K562 (cell line): ENCODE measurements around the gene CYP21A2. TPM values are rescaled to one million over a fixed set of nuclear protein-coding genes. Genes with fewer than 3 reads are reported as not detected.

Source experiments
- CLOCK ChIP-seq: fragments of 250-450 bp; sonication (Bioruptor Pico); IDR thresholded peaks from 2 replicates; pipeline ENCODE4 v1.4.0; 2020; ENCODE audit warnings: mild to moderate bottlenecking, moderate library complexity, borderline replicate concordance
- CXXC5 ChIP-seq: fragments of 250-450 bp; sonication (Bioruptor Pico); IDR thresholded peaks from 2 replicates; pipeline ENCODE4 v1.8.0; 2022; ENCODE audit warnings: inconsistent platforms, mild to moderate bottlenecking, moderate library complexity
- E4F1 ChIP-seq: fragments of 250-450 bp; sonication (Bioruptor Pico); IDR thresholded peaks from 2 replicates; pipeline ENCODE4 v1.5.0; 2021; ENCODE audit warnings: mild to moderate bottlenecking, borderline replicate concordance
- EP300 ChIP-seq: IDR thresholded peaks from 2 replicates; pipeline ENCODE4 v1.6.1; 2012; ENCODE audit warnings: low read length, improper control_type of control experiment
- ERF ChIP-seq: fragments of 450-650 bp; formaldehyde crosslinking; IDR thresholded peaks from 2 replicates; pipeline ENCODE4 v1.4.0; 2020; ENCODE audit warnings: mild to moderate bottlenecking, mixed read lengths
- NFRKB ChIP-seq: fragments of 450-650 bp; IDR thresholded peaks from 2 replicates; pipeline ENCODE4 v1.6.1; 2016; ENCODE audit warnings: low read depth
- NR2F6 ChIP-seq: fragments of 450-650 bp; formaldehyde crosslinking; IDR thresholded peaks from 2 replicates; pipeline ENCODE4 v1.4.0; 2020; ENCODE audit warnings: mild to moderate bottlenecking
- PYGO2 ChIP-seq: fragments of 450-650 bp; IDR thresholded peaks from 2 replicates; pipeline ENCODE4 v1.6.1; 2016; ENCODE audit warnings: mild to moderate bottlenecking, missing genetic modification characterization, moderate library complexity, missing compliant biosample characterization
- THRB ChIP-seq: fragments of 450-650 bp; formaldehyde crosslinking; conservative IDR thresholded peaks from 2 replicates; pipeline ENCODE4 v1.4.0; 2022; ENCODE audit warnings: mild to moderate bottlenecking, missing genetic modification characterization
- ZNF121 ChIP-seq: sonication (generic); formaldehyde crosslinking; conservative IDR thresholded peaks from 2 replicates; pipeline ENCODE4 v1.8.0; 2022; ENCODE audit warnings: missing genetic modification reagents
- ZNF274 ChIP-seq: IDR thresholded peaks from 2 replicates; pipeline ENCODE4 v1.6.1; 2011; ENCODE audit warnings: low read depth, mild to moderate bottlenecking, low read length, moderate library complexity, borderline replicate concordance
- ZNF318 ChIP-seq, 2 experiments: fragments of 450-650 bp; IDR thresholded peaks; 2 replicates each; pipeline ENCODE4 v1.6.1; 2016; ENCODE audit warnings: mild to moderate bottlenecking in 2 of 2, borderline replicate concordance in 1 of 2, low read depth in 1 of 2, moderate library complexity in 1 of 2
- polyA plus RNA-seq, 8 experiments: library from polyadenylated mRNA; depleted of rRNA in 4 of 8; stranded (reverse) in 5 of 8; unstranded in 3 of 8; fragments of >200 nt; fragmentation: Nextera tagmentation in 2 of 8; fragmentation: Illumina TruSeq in 1 of 8; extraction: Ambion mirVana in 2 of 8; extraction: Trizol in 1 of 8; gene quantifications; 2 replicates each; pipeline versions ENCODE4 v1.2.1 to v1.2.3, GENCODE V29; 2011 to 2014; ENCODE audit warnings: inconsistent platforms in 1 of 8, missing spikeins in 1 of 8
- total RNA-seq, 7 experiments: library from RNA; depleted of rRNA in 6 of 7; stranded (reverse); fragments of >200 nt in 6 of 7; fragmentation: Illumina TruSeq in 2 of 7; extraction: Trizol in 2 of 7; gene quantifications; 2 replicates each; pipeline versions ENCODE4 v1.2.1 to v1.2.3, GENCODE V29; 2011 to 2021; ENCODE audit warnings: low replicate concordance in 1 of 7

CYP21A2 gene
- total and polyA plus RNA-seq, 9 of the 15 experiments (the other 6 are each of a cell fraction or from before 2014, with no cell fraction given), result 0.03 to 1.4 (median 0.19) TPM

- TF ChIP-seq ZNF318 (IDR thresholded peaks at IDR 0.05; ENCODE audit: borderline replicate concordance in 1 of 2, low read depth in 1 of 2) (no peak), ZNF121 (CRISPR knock-in tag) (no peak), E4F1 (CRISPR knock-in tag) (peak; percentile 64; the same call in 1 of the 2 replicates), NFRKB (peak; percentile 75; the same call in 1 of the 2 replicates), PYGO2 (tag) (no peak), EP300 (no peak), ERF (peak; percentile 80; the same call in 1 of the 2 replicates), CLOCK (CRISPR knock-in tag) (peak; percentile 51; the same call in 1 of the 2 replicates), CXXC5 (CRISPR knock-in tag) (peak; percentile 65), ZNF274 (no peak), NR2F6 (no peak), THRB (CRISPR knock-in tag) (no peak)
Observed at GRCh38 chr6:32045811-32046449, 7.7 kb downstream of the CYP21A2 start (continued).
